Ascending aorta (tissue), 2 donors: ENCODE data around the gene LGALS4. TPM values are rescaled to one million over a fixed set of nuclear protein-coding genes. Genes with fewer than 3 reads are reported as not detected.

ENCODE experiments used
- DNase-seq, 2 donors: peaks; one replicate each; pipeline ENCODE4 v3.0.0-alpha.2; 2019; ENCODE audit warnings: low spot score in 2 of 2
- H3K27ac ChIP-seq, 2 donors: fragments of 200-600 bp; sonication (generic); one replicate each; pipeline ENCODE4 v1.5.1; 2016 to 2017; ENCODE audit warnings: mild to moderate bottlenecking in 1 of 2
- H3K27me3 ChIP-seq: fragments of 200-600 bp; sonication (generic); one replicate; pipeline ENCODE4 v1.5.1; 2017
- H3K36me3 ChIP-seq, 2 donors: fragments of 200-600 bp; sonication (generic); one replicate each; pipeline ENCODE4 v1.5.1; 2016
- H3K4me1 ChIP-seq, 2 donors: fragments of 200-600 bp; sonication (generic); one replicate each; pipeline ENCODE4 v1.5.1; 2016 to 2017; ENCODE audit warnings: mild to moderate bottlenecking in 1 of 2
- H3K4me3 ChIP-seq, 2 donors: fragments of 200-600 bp; sonication (generic); one replicate each; pipeline ENCODE4 v1.5.1; 2016 to 2017; ENCODE audit warnings: mild to moderate bottlenecking in 1 of 2
- H3K9me3 ChIP-seq, 2 donors: fragments of 200-600 bp; sonication (generic); one replicate each; pipeline ENCODE4 v1.5.1; 2016
- CTCF ChIP-seq, 3 experiments: fragments of 200-600 bp in 2 of 3; fragments of 450-650 bp in 1 of 3; sonication (generic) in 2 of 3; IDR thresholded peaks; one replicate each; pipeline ENCODE4 v1.5.1; 2016 to 2019; ENCODE audit warnings: antibody characterized with exemption in 3 of 3, mild to moderate bottlenecking in 1 of 3, moderate library complexity in 1 of 3
- intact Hi-C: fragments of 100-400 bp; cut with DNase I; formaldehyde crosslinking; loops from one replicate; pipeline ENCODE4 v1.15.1; 2023
- total RNA-seq: library from RNA; depleted of rRNA; stranded (reverse); fragments of >200 nt; gene quantifications from one replicate; pipeline ENCODE4 v1.1.0, GENCODE V29; 2016

Gene LGALS4
- total RNA-seq, 1 donor from 2014 or later = not detected

DNA sequence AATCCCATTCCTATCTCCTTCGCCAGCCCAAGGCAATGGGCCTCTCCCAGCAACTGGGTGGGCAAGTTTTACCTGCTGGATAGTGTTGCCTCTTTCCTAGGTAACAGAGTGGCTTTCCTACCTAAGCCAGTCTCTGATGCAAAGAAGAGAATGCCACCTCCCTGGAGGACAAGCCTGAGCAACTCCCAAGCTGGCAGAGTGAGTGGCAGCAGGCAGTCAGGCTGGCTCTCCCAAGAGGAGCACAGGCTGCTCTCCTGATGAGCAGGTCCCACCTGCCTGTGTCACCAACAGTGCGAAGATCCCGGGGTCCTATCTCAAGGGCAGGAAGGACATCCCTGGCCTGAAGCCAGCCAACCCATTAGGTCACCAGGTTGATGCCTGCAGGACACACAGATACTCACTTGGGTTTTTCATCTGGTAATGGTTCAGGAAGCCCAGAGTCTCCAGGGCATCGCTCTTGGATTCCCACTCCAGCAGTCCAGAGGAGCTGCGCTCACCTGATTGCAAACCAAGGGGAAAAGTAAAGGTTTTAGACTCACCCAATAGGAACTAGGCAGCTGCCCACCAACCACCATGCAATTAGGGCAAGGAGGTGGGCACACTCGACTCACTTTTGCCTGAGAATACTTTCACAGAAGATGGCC, 24.4 kb upstream of the LGALS4 start:
- peaks cover 6 to 16% of the 10 kb centered on the region in 2 donors for H3K4me1 ChIP-seq
- peaks cover 59 to 62% of the 10 kb centered on the region in 2 donors for H3K36me3 ChIP-seq
- no peak for TF ChIP-seq CTCF (IDR thresholded peaks at IDR 0.05)
- no peak overlapping the region for H3K4me3 ChIP-seq
- no peaks in the 10 kb centered on the region for H3K9me3 ChIP-seq
- DNase-seq = no peak
- H3K27me3 ChIP-seq = no peaks in the 10 kb centered on the region
- intact Hi-C loops = no loop called here
- peak overlapping the region in 1 of 2 donors; percentile 11 for H3K27ac ChIP-seq

- Histone ChIP-seq H3K9me3 (no peaks in the 10 kb centered on the region), H3K27ac (peak overlapping the region; percentile 66 to 71), H3K4me3 (no peak overlapping the region), H3K27me3 (no peaks in the 10 kb centered on the region), H3K4me1 (peaks cover 6 to 18% of the 10 kb centered on the region in 2 donors), H3K36me3 (peaks cover 51 to 55% of the 10 kb centered on the region in 2 donors)
- intact Hi-C loops = no loop called here
- TF ChIP-seq CTCF (IDR thresholded peaks at IDR 0.05) = no peak
- no peak for DNase-seq
Observed at GRCh38 chr19:38836159-38836982, 23.6 kb upstream of the LGALS4 start.

- intact Hi-C loops = loop anchor here (5.0 kb wide), 2 partner anchors 117 to 508 kb away; partner anchors contain the start of gene SAMD4B
- no peaks in the 10 kb centered on the region for H3K9me3 ChIP-seq
- TF ChIP-seq CTCF (IDR thresholded peaks at IDR 0.05) = no peak
- no peak for DNase-seq
- H3K4me1 ChIP-seq = peaks cover 6 to 29% of the 10 kb centered on the region in 2 donors
- peak overlapping the region; percentile 65 to 74 for H3K27ac ChIP-seq
- H3K36me3 ChIP-seq = peaks cover 37 to 45% of the 10 kb centered on the region in 2 donors
- no peaks in the 10 kb centered on the region for H3K27me3 ChIP-seq
- H3K4me3 ChIP-seq = no peak overlapping the region
Observed at GRCh38 chr19:38834590-38834989, 21.8 kb upstream of the LGALS4 start.

- peak overlapping the region; percentile 65 to 74 for H3K27ac ChIP-seq
- no peak overlapping the region for H3K4me3 ChIP-seq
- intact Hi-C loops = loop anchor here (5.0 kb wide), 2 partner anchors 117 to 508 kb away; partner anchors contain the start of gene SAMD4B
- H3K9me3 ChIP-seq = no peaks in the 10 kb centered on the region
- DNase-seq = no peak
- H3K4me1 ChIP-seq = peaks cover 6 to 29% of the 10 kb centered on the region in 2 donors
- peaks cover 36 to 44% of the 10 kb centered on the region in 2 donors for H3K36me3 ChIP-seq
- no peaks in the 10 kb centered on the region for H3K27me3 ChIP-seq
- no peak for TF ChIP-seq CTCF (IDR thresholded peaks at IDR 0.05)
Observed at GRCh38 chr19:38834104-38834490, 21.4 kb upstream of the LGALS4 start.

GRCh38 chr19:38833092-38833425, 20.3 kb upstream of the LGALS4 start:
- DNase-seq = no peak
- Histone ChIP-seq H3K27me3 (no peaks in the 10 kb centered on the region), H3K4me3 (no peak overlapping the region), H3K9me3 (no peaks in the 10 kb centered on the region), H3K36me3 (peaks cover 25 to 41% of the 10 kb centered on the region in 2 donors), H3K27ac (peak overlapping the region; percentile 82 to 91), H3K4me1 (peaks cover 6 to 29% of the 10 kb centered on the region in 2 donors)
- TF ChIP-seq CTCF (IDR thresholded peaks at IDR 0.05) = no peak
- intact Hi-C loops = loop anchor here (5.0 kb wide), 2 partner anchors 116 to 509 kb away; partner anchors contain the start of gene SAMD4B
